MM.1S (cell line): ENCODE results near the gene VPS8.

ENCODE experiments used
- DNase-seq: peaks from one replicate; pipeline ENCODE4 v3.0.0-alpha.2; 2015
- H2AFZ ChIP-seq: fragments of 300-600 bp; sonication (generic); 2 replicates; pipeline ENCODE4 v1.6.0; 2016; ENCODE audit warnings: antibody characterized with exemption, low read length
- H3F3A ChIP-seq: fragments of 300-600 bp; sonication (generic); 2 replicates; pipeline ENCODE4 v1.6.1; 2016; ENCODE audit warnings: mild to moderate bottlenecking, antibody characterized with exemption, low read length, moderate library complexity, mixed read lengths; ENCODE audit not compliant: insufficient read depth
- H3K27ac ChIP-seq: fragments of 300-600 bp; sonication (generic); 2 replicates; pipeline ENCODE4 v1.5.1; 2016; ENCODE audit warnings: mild to moderate bottlenecking, low read length
- H3K27me3 ChIP-seq: fragments of 300-600 bp; sonication (generic); replicated peaks from 2 replicates; pipeline ENCODE4 v1.6.0; 2016; ENCODE audit warnings: low read length; ENCODE audit not compliant: insufficient read depth
- H3K36me3 ChIP-seq: fragments of 300-600 bp; sonication (generic); replicated peaks from 2 replicates; pipeline ENCODE4 v1.6.1; 2016; ENCODE audit warnings: mild to moderate bottlenecking, low read length, mixed read lengths; ENCODE audit not compliant: insufficient read depth
- H3K4me1 ChIP-seq: fragments of 300-600 bp; sonication (generic); 2 replicates; pipeline ENCODE4 v1.6.1; 2016; ENCODE audit warnings: low read length, mixed read lengths
- H3K4me2 ChIP-seq: fragments of 300-600 bp; sonication (generic); 2 replicates; pipeline ENCODE4 v1.6.0; 2016; ENCODE audit warnings: low read depth, low read length
- H3K4me3 ChIP-seq: fragments of 300-600 bp; sonication (generic); 2 replicates; pipeline ENCODE4 v1.5.1; 2016; ENCODE audit warnings: low read length, mixed read lengths
- H3K79me2 ChIP-seq: fragments of 300-600 bp; sonication (generic); 2 replicates; pipeline ENCODE4 v1.6.1; 2016; ENCODE audit warnings: mixed run types, low read length, mixed read lengths
- H3K9ac ChIP-seq: fragments of 300-600 bp; sonication (generic); 2 replicates; pipeline ENCODE4 v1.6.1; 2016; ENCODE audit warnings: low read length, mixed read lengths
- H3K9me2 ChIP-seq: fragments of 300-600 bp; sonication (generic); replicated peaks from 2 replicates; pipeline ENCODE4 v1.6.1; 2016; ENCODE audit warnings: mild to moderate bottlenecking, low read length, mixed read lengths; ENCODE audit not compliant: insufficient read depth
- H3K9me3 ChIP-seq: fragments of 300-600 bp; sonication (generic); replicated peaks from 2 replicates; pipeline ENCODE4 v1.6.1; 2016; ENCODE audit warnings: mild to moderate bottlenecking, low read length, mixed read lengths; ENCODE audit not compliant: insufficient read depth
- H4K20me1 ChIP-seq: fragments of 300-600 bp; sonication (generic); 2 replicates; pipeline ENCODE4 v1.6.1; 2016; ENCODE audit warnings: mild to moderate bottlenecking, low read length, moderate library complexity, mixed read lengths; ENCODE audit not compliant: insufficient read depth
- EZH2 ChIP-seq: fragments of 300-600 bp; sonication (generic); optimal IDR thresholded peaks from 2 replicates; pipeline ENCODE3; 2017; ENCODE audit warnings: low read depth, mild to moderate bottlenecking, antibody characterized with exemption, low read length, mixed read lengths
- EZH2phosphoT487 ChIP-seq: fragments of 300-600 bp; sonication (generic); IDR thresholded peaks from 2 replicates; pipeline ENCODE4 v1.6.1; 2018; ENCODE audit warnings: antibody characterized with exemption, low read length
- TF ChIP-seq, protein P1 (sequence below): fragments of 300-600 bp; sonication (generic); IDR thresholded peaks from 2 replicates; pipeline ENCODE4 v1.5.1; 2016; ENCODE audit warnings: antibody characterized with exemption, low read length, mixed read lengths

VPS8 gene

DNA sequence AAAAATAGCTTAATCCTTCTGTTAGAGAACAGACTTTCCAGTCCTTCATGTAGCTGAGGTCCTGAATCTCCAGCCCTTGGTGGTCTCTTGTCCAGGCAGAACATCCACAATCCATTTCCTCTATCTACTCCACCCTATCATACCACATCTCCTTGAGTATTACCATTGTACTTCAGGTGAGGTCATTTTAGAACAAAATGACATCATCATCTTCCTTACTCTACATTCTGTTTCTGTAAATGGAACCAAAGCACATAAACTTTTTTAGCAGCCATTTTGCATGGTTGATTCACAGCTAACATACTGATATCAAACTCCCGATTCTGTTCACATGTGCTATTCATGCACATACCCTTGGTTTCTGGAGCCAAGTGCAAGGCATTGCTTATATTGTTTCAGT is 228.5 kb downstream of the VPS8 start:
- no peak for DNase-seq
- H3F3A ChIP-seq: no peaks in the 10 kb centered on the region
- H3K27ac ChIP-seq: no peak overlapping the region
- no peaks in the 10 kb centered on the region for H3K36me3 ChIP-seq
- H3K9me3 ChIP-seq: no peaks in the 10 kb centered on the region; the same call in 1 of the 2 replicates
- H3K4me1 ChIP-seq: no peaks in the 10 kb centered on the region
- H3K4me2 ChIP-seq: no peak overlapping the region
- H3K4me3 ChIP-seq: no peak overlapping the region
- no peak for TF ChIP-seq EZH2phosphoT487
- TF ChIP-seq EZH2: no peak
- TF ChIP-seq, protein P1, sequence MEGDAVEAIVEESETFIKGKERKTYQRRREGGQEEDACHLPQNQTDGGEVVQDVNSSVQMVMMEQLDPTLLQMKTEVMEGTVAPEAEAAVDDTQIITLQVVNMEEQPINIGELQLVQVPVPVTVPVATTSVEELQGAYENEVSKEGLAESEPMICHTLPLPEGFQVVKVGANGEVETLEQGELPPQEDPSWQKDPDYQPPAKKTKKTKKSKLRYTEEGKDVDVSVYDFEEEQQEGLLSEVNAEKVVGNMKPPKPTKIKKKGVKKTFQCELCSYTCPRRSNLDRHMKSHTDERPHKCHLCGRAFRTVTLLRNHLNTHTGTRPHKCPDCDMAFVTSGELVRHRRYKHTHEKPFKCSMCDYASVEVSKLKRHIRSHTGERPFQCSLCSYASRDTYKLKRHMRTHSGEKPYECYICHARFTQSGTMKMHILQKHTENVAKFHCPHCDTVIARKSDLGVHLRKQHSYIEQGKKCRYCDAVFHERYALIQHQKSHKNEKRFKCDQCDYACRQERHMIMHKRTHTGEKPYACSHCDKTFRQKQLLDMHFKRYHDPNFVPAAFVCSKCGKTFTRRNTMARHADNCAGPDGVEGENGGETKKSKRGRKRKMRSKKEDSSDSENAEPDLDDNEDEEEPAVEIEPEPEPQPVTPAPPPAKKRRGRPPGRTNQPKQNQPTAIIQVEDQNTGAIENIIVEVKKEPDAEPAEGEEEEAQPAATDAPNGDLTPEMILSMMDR: no peak
- no peaks in the 10 kb centered on the region for H3K79me2 ChIP-seq
- H3K9ac ChIP-seq: no peak overlapping the region
- H3K9me2 ChIP-seq: no peaks in the 10 kb centered on the region
- no peaks in the 10 kb centered on the region for H3K27me3 ChIP-seq
- H2AFZ ChIP-seq: no peak overlapping the region
- no peaks in the 10 kb centered on the region for H4K20me1 ChIP-seq

DNA sequence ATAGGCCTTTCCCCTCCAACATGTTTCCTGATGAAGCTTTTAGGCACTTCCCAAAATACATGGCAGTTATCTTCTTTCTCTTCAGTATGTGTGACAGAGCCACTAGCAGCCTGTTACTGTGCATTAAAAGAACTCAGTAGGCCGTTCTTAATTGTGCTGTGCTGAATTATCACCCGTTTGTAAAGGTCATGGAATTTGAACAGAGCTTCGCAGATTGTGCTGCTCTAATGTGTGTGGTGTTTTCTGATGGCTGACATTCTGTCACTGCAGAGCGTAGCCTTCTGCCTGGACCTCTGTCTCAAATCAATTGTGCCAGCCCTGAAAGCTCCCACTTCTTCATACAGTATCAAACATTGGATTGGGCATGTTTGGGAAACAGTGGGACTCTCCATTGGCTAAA is 229.6 kb downstream of the VPS8 start:
- H3K27me3 ChIP-seq: no peaks in the 10 kb centered on the region
- no peak overlapping the region for H3K9ac ChIP-seq
- DNase-seq: no peak
- H3K27ac ChIP-seq: no peak overlapping the region
- no peak overlapping the region for H2AFZ ChIP-seq
- no peaks in the 10 kb centered on the region for H3K9me2 ChIP-seq
- H3K4me2 ChIP-seq: no peak overlapping the region
- no peaks in the 10 kb centered on the region; the same call in 1 of the 2 replicates for H3K9me3 ChIP-seq
- no peak overlapping the region for H3K4me3 ChIP-seq
- H3K4me1 ChIP-seq: no peaks in the 10 kb centered on the region
- no peaks in the 10 kb centered on the region for H4K20me1 ChIP-seq
- no peaks in the 10 kb centered on the region for H3K36me3 ChIP-seq
- H3K79me2 ChIP-seq: no peaks in the 10 kb centered on the region
- no peaks in the 10 kb centered on the region for H3F3A ChIP-seq
- TF ChIP-seq, protein P1: no peak
- TF ChIP-seq EZH2 (no peak), EZH2phosphoT487 (no peak)

DNA sequence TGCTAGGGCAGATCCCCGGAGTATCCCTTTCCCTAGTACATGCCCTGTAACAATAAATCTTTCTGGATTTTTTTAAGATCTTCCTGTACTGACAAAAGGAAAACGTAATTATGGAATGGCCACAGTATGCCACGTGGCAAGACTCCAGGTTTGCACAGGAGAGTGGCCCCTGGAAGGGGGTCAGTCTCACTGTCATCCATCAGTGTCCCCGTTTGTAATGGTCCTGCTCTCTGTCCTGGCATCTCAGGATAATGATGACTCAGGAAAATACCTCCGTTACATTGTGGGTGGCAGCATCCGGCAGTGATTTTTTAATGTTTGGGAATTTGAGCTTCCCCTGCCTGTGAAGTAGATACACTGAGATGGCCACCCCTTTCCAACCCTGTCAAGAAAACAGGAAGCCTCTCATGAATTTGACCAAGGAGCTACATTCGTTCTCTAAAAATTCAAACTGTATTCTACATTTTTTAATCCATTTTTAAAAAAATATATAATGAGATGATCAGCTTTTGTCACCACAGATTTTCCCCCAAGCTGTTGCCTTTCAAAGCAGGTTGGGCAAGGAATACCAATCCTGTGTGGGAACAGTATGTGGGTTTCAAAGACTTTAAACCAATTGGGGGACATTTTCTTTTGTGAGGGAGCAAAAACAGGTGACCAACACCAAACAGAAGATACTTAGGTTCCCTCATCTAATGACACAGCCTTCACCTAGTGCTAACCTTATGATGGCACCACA is 230.5 kb downstream of the VPS8 start:
- H3K27me3 ChIP-seq: no peaks in the 10 kb centered on the region
- no peaks in the 10 kb centered on the region for H3K4me1 ChIP-seq
- H4K20me1 ChIP-seq: no peaks in the 10 kb centered on the region
- TF ChIP-seq, protein P1: no peak
- no peak for TF ChIP-seq EZH2
- no peak for TF ChIP-seq EZH2phosphoT487
- no peaks in the 10 kb centered on the region for H3K9me3 ChIP-seq
- H3K36me3 ChIP-seq: no peaks in the 10 kb centered on the region
- no peak overlapping the region for H2AFZ ChIP-seq
- no peak for DNase-seq
- H3K79me2 ChIP-seq: no peaks in the 10 kb centered on the region
- H3K9me2 ChIP-seq: no peaks in the 10 kb centered on the region
- H3K27ac ChIP-seq: no peak overlapping the region
- no peaks in the 10 kb centered on the region for H3F3A ChIP-seq
- no peak overlapping the region for H3K9ac ChIP-seq
- no peak overlapping the region for H3K4me2 ChIP-seq
- no peak overlapping the region for H3K4me3 ChIP-seq
